NCI-H526 (cell line): ENCODE results near the gene TUBA3E.
"Not testable (repeated sequence)": the region's sequence is repeated elsewhere in the genome, so short reads cannot be mapped to it uniquely, and the experiment has no call there.

Experiments
- DNase-seq, 2 experiments: peaks; one replicate each; lab custom pipeline; 2025; lab: John Stamatoyannopoulos, UW

TUBA3E gene

DNA sequence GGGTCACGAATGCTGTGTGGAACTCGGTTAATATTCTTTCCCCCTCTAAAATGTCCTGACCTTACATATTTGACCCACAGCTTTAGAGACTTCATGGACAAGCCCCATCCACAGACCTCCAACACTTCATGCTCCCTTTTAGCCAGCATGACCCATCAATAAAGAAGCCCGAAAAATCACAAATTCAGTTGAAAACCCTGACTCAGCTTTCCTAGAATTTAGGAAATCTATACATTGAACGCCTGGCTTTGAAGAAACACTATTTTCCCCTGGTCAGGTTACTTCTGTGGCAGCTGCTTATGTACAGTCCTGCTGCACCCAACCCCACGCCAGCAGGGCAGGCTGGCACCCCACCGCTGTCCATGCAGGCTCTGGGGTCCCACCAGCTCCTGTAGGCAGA, 6.9 kb downstream of the TUBA3E start:
- not testable (repeated sequence) for DNase-seq

GRCh38 chr2:130190237-130190636, 8.0 kb downstream of the TUBA3E start:
- peak in 1 of 2 experiments; percentile 5 for DNase-seq

- not testable (repeated sequence) for DNase-seq
These were observed 9.3 kb downstream of the TUBA3E start for GRCh38 chr2:130188958-130189357.

GRCh38 chr2:130187859-130188792, 10.1 kb downstream of the TUBA3E start:
- not testable (repeated sequence) for DNase-seq

GRCh38 chr2:130187268-130187667, 11.0 kb downstream of the TUBA3E start:
- DNase-seq: no peak

GRCh38 chr2:130186391-130186790, 11.8 kb downstream of the TUBA3E start:
- no peak for DNase-seq

DNA sequence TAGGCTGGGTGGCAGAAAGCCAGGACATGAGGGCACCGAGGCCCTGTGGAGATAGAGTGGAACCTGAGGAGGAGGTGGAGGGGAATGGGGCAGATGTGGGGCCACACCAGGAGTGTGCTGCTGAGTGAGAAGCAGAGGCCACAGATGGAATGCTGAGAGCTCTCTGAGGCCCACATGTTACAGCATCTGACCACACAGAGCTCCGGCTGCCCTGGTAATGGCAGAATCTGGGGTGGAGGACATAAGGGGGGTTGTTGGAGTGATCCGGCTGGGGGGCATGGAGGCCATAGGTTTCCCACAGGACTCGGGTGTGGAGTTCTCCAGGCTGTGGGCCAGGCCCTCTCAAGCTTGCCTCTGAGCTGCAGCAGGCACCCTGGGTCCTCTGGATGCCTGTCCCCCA, 12.3 kb downstream of the TUBA3E start:
- no peak for DNase-seq

DNA sequence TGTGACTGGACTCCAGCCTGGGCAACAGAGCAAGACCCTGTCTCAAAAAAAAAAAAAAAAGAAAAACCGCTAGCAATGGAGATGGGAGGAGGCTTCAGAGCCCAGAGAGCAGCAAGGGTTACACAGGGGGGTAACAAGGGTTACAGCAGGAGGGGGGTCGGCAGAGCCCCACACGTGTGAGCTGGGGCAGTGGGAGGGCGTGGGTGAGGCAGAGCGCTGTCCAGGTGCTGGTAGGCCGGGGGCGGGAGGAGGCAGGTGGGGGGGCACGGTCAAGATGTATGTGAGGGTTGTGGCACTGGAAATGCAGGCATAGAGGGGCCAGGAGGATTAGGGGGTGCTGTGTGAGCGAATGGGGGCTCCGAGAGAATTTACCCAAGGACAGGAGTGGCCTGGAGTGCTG, 12.8 kb downstream of the TUBA3E start:
- no peak for DNase-seq

- DNase-seq: peak in 1 of 2 experiments; percentile 18
These were observed 14.5 kb downstream of the TUBA3E start for GRCh38 chr2:130183512-130184373.

DNA sequence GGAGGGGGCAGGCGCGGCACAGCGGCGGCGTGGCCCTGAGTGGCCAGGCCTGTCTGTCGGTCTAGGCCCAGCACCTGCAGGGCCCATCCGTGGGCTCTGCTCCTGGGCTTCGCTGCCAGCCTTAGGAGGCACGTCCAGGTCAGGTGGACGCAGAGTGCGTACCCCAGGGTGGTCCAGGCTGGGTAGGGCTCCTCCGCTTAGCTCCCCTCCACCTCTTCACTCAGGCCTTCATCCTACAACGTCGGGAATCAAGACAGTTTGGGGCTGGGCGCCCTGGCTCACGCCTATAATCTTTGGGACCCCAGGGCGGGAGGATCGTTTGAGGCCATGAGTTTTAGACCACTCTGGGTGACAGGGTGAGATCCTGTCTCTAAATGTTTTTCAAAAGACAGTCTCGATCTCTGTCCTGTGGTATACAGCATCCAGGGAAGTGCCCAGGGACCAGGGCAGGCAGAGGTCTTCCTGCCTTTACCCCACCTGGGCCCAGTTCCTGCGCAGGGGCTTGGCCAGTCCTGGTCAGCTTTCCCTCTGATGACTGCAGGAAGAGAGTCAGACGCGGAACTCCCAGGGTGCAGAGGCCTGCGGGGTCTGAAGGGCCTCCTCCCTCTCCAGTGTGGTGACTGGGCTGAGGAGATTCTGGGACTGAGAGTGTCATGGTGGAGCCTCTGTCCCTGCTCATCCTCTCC, 15.3 kb downstream of the TUBA3E start:
- DNase-seq: peak in 1 of 2 experiments; percentile 15

DNA sequence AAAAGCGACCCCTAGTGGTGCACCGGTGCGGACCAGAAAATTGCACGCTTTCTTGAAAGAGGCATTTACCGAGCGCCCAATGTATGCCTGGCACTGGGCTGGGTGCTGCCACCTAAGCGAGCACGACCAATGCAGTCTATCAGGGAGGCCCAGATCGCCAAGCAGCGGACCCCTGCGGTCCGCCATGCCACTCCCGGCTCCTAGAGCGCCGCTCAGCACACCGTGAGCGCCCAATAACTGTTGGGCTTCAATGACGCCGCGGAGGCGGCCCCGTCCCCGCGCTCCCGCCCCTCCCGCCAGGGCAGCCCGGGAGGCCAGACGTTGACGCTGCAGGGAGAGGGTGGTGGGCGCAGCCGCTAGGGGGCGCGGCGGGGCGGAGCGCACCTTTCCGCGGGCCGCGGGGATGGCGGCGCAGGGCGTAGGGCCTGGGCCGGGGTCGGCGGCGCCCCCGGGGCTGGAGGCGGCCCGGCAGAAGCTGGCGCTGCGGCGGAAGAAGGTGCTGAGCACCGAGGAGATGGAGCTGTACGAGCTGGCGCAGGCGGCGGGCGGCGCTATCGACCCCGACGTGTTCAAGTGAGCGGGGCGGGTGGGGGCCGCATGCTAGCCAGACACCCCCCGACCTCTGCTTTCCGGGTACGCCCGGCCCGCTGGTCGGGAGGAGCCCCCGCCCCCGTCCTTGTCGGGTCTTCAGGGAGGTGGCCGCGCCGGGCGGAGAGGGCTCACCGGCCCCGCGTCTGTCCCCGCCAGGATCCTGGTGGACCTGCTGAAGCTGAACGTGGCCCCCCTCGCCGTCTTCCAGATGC, 16.2 kb downstream of the TUBA3E start, which contains the start of gene MZT2B:
Gene MZT2B, plus strand, starts transcription at position 383 of the 803 bp plus-strand sequence. Its CDS starts 21 bp downstream, at position 404.
- peak; percentile 80 to 92 for DNase-seq

GRCh38 chr2:130181325-130181879, 16.8 kb downstream of the TUBA3E start, which contains the start of gene SMPD4:
Gene SMPD4, minus strand, starts transcription at chr2:130181602. Its CDS starts 5,010 bp downstream, at chr2:130176592.
- peak; percentile 90 to 97 for DNase-seq

DNA sequence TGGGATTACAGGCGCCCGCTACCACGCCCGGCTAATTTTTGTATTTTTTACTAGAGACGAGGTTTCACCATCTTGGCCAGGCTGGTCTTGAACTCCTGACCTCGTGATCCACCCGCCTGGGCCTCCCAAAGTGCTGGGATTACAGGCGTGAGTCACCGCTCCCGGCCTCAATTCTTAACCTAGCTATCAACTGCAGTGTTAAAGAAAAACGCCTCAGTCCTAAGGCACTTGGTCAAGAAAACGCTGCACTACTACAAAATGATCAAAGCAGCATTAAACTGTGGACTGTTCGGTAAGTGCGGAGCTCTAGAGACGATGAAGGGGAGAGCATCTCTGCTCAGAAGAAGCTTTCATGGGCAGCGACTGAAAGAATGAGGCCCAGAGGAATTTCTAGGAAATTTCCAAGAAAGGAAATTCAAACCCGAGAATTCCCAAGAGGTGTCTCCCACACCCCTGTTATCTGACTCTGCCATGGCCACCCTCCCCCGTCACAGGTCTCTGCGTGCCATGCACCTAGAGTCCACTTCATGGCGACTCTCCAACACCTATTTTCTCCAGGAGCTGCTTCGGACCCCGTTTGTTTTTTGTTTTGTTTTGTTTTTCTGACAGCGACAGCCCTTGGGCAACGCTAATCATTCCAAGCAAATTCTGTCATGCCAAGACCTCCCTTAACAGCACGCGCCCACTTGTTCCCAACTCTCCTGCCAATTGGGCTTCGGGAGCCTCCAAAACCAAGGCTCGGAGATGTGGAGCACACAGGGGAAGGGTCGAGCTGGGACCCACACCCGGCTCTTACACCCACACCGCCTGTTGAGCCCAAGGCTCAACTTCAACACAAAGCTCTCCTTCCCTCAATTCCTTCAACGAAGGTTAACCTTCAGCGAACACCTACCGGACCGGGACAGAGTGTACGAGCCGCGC, 17.6 kb downstream of the TUBA3E start:
- not testable (repeated sequence) for DNase-seq

- not testable (repeated sequence) for DNase-seq
These were observed 23.4 kb downstream of the TUBA3E start for GRCh38 chr2:130174866-130175265.

DNA sequence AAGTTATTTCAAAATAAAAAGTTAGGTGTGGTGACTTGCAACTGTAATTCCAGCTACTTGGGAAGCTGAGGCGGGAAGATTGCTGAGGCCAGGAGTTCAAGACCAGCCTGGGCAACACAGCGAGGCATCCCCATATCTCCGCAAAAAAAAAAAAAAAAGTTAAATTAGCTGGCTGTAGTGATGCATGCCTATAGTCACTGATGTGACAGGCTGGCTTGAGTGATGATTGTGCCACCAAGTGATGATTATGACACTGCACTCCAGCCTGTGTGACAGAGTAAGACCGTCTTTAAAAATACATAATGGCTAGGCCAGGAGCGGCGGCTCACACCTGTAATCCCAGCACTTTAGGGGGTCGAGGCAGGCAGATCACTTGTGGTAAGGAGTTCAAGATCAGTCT, 28.3 kb downstream of the TUBA3E start:
- no peak for DNase-seq

- not testable (repeated sequence) for DNase-seq
These were observed 29.1 kb downstream of the TUBA3E start for GRCh38 chr2:130169163-130169562.

GRCh38 chr2:130166611-130167010, 31.6 kb downstream of the TUBA3E start:
- not testable (repeated sequence) for DNase-seq

- DNase-seq: no peak
These were observed 32.8 kb downstream of the TUBA3E start for GRCh38 chr2:130165293-130166016.

DNA sequence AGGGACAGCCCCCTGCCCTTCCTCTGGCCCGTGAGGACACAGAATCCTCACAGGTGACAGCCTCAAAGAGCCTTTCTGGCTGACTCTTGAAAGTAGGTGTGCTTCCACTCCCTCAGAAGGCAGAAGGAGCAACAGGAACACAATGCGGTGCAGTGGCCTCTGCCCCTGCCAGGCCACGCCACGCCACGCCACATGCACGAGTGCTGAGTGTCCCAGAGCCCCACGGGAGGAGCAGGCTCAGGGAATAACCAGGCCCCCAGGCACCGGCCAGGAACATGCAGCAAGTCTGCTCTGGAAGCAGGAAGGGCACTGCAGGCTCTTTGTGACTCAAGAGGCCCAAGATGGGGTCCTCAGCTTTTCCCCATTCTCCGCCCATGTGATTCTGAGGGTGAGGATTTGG, 35.3 kb downstream of the TUBA3E start:
- DNase-seq: no peak
